GM18505 (cell line): ENCODE measurements around the gene SLC6A5.

Experiments used
- ATAC-seq: cut with Tn5 transposase; IDR thresholded peaks from one replicate; pipeline ENCODE4 v1.9.1; 2021; ENCODE audit not compliant: unreplicated experiment
- POLR2A ChIP-seq: IDR thresholded peaks from 4 replicates; pipeline ENCODE4 v1.6.1; 2011; ENCODE audit warnings: borderline replicate concordance; ENCODE audit not compliant: insufficient read depth, insufficient read length; ENCODE audit errors: extremely low read depth

Gene SLC6A5

GRCh38 chr11:20589796-20590195 lies 9.6 kb upstream of the SLC6A5 start:
- no peak for ATAC-seq
- no peak for TF ChIP-seq POLR2A

- no peak for ATAC-seq
- no peak for TF ChIP-seq POLR2A
These were observed 9.0 kb upstream of the SLC6A5 start for GRCh38 chr11:20590381-20590780.

GRCh38 chr11:20592741-20593140 lies 6.7 kb upstream of the SLC6A5 start:
- ATAC-seq, result no peak
- no peak for TF ChIP-seq POLR2A

GRCh38 chr11:20594274-20595061 lies 4.9 kb upstream of the SLC6A5 start:
- no peak for ATAC-seq

GRCh38 chr11:20595101-20595500 lies 4.3 kb upstream of the SLC6A5 start:
- no peak for ATAC-seq

More at GRCh38 chr11:20594274-20595061, 4.9 kb upstream of the SLC6A5 start:
- no peak for TF ChIP-seq POLR2A

GRCh38 chr11:20596205-20597153 lies 2.9 kb upstream of the SLC6A5 start:
- TF ChIP-seq POLR2A, result no peak
- no peak for ATAC-seq

More at GRCh38 chr11:20595101-20595500, 4.3 kb upstream of the SLC6A5 start:
- TF ChIP-seq POLR2A, result no peak

- TF ChIP-seq POLR2A, result no peak
- ATAC-seq, result no peak
These were observed 2.2 kb upstream of the SLC6A5 start for GRCh38 chr11:20597154-20597679.

GRCh38 chr11:20597680-20598484 lies 1.5 kb upstream of the SLC6A5 start:
- no peak for ATAC-seq

GRCh38 chr11:20598492-20598891 lies 916 bp upstream of the SLC6A5 start:
- ATAC-seq, result no peak
- TF ChIP-seq POLR2A, result no peak

More at GRCh38 chr11:20597680-20598484, 1.5 kb upstream of the SLC6A5 start:
- TF ChIP-seq POLR2A, result no peak

GRCh38 chr11:20600020-20600346 lies 575 bp downstream of the SLC6A5 start:
- TF ChIP-seq POLR2A, result no peak
- no peak for ATAC-seq

GRCh38 chr11:20600551-20600950 lies 1.1 kb downstream of the SLC6A5 start:
- TF ChIP-seq POLR2A, result no peak
- ATAC-seq, result no peak

GRCh38 chr11:20601221-20601914 lies 2.0 kb downstream of the SLC6A5 start:
- no peak for TF ChIP-seq POLR2A
- no peak for ATAC-seq

- no peak for ATAC-seq
- no peak for TF ChIP-seq POLR2A
These were observed 4.9 kb downstream of the SLC6A5 start for GRCh38 chr11:20604295-20604803.
